HG03159 (cell line): ENCODE measurements around the gene TDRD9.

Experiments
- ATAC-seq: cut with Tn5 transposase; IDR thresholded peaks from one replicate; pipeline ENCODE4 v1.9.1; 2021; ENCODE audit warnings: mild to moderate bottlenecking, moderate library complexity; ENCODE audit not compliant: unreplicated experiment

The TDRD9 gene

GRCh38 chr14:104020471-104020870 is 92.2 kb downstream of the TDRD9 start:
- no peak for ATAC-seq

- no peak for ATAC-seq
Measured at GRCh38 chr14:104023325-104024055, 95.2 kb downstream of the TDRD9 start.

- no peak for ATAC-seq
Measured at GRCh38 chr14:104025534-104025933, 97.3 kb downstream of the TDRD9 start.

GRCh38 chr14:104026024-104026423 is 97.8 kb downstream of the TDRD9 start:
- ATAC-seq, result no peak

- no peak for ATAC-seq
Measured at GRCh38 chr14:104030958-104031357, 102.7 kb downstream of the TDRD9 start.

GRCh38 chr14:104031384-104031783 is 103.1 kb downstream of the TDRD9 start:
- no peak for ATAC-seq

- no peak for ATAC-seq
Measured at GRCh38 chr14:104034976-104035699, 106.9 kb downstream of the TDRD9 start.

- no peak for ATAC-seq
Measured at GRCh38 chr14:104036212-104036611, 108.0 kb downstream of the TDRD9 start.

GRCh38 chr14:104037074-104037473 is 108.8 kb downstream of the TDRD9 start:
- no peak for ATAC-seq

- ATAC-seq, result no peak
Measured at GRCh38 chr14:104037903-104038302, 109.6 kb downstream of the TDRD9 start.

- no peak for ATAC-seq
Measured at GRCh38 chr14:104039214-104039613, 111.0 kb downstream of the TDRD9 start.

- ATAC-seq, result no peak
Measured at GRCh38 chr14:104040539-104040938, 112.3 kb downstream of the TDRD9 start.

GRCh38 chr14:104041430-104042104 is 113.3 kb downstream of the TDRD9 start:
- no peak for ATAC-seq

- ATAC-seq, result no peak
Measured at GRCh38 chr14:104044016-104044415, 115.8 kb downstream of the TDRD9 start.

- no peak for ATAC-seq
Measured at GRCh38 chr14:104047761-104048160, 119.5 kb downstream of the TDRD9 start.

GRCh38 chr14:104048758-104049507 is 120.7 kb downstream of the TDRD9 start:
- no peak for ATAC-seq

GRCh38 chr14:104049576-104050240 is 121.5 kb downstream of the TDRD9 start:
- ATAC-seq, result no peak

- ATAC-seq, result no peak
Measured at GRCh38 chr14:104051092-104051813, 123.0 kb downstream of the TDRD9 start.

GRCh38 chr14:104054222-104054905 is 126.1 kb downstream of the TDRD9 start:
- ATAC-seq, result no peak
